ENCODE measurements around the gene FAM168A. TPM values are rescaled to one million over a fixed set of nuclear protein-coding genes. Genes with fewer than 3 reads are reported as not detected.

FAM168A gene
- total and polyA plus RNA-seq, 9 of the 15 experiments (the other 6 are each of a cell fraction or from before 2014, with no cell fraction given): 0.44 to 7.2 (median 2.9) TPM

DNA sequence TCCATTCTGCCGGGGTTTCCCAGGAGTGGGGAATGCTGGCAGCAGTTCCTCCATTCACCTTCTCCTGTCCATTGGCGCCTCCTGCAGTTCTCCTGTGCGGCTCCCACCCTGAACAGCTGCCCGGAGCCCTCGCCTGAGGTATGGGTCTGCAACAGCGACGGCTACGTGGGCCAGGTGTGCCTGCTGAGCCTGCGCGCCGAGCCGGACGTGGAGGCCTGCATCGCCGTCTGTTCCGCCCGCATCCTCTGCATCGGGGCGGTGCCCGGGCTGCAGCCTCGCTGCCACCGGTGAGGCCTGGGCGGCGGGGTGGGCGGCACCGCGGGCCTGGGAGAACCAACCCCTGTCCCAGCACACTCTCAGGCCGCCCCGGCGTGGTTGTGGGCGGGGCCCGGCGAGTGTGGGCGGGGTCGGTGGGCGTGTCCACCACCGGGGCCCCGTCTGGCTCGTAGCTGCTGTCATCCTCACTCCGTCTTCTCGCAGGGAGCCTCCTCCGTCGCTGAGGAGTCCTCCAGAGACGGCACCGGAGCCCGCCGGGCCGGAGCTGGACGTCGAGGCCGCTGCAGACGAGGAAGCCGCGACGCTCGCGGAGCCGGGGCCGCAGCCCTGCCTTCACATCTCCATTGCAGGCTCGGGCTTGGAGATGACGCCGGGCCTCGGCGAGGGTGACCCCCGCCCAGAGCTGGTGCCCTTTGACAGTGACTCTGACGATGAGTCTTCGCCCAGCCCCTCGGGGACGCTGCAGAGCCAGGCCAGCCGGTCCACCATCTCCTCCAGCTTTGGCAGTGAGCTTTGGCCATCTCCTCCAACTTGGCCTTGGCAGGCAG is 235.7 kb downstream of the FAM168A start (continued):
- TF ChIP-seq BCOR (IDR thresholded peaks at IDR 0.05) (no peak), ZHX1 (conservative IDR thresholded peaks at IDR 0.05; ENCODE audit: low read length) (no peak), MBD2 (IDR thresholded peaks at IDR 0.05; ENCODE audit: borderline replicate concordance, low read depth) (no peak), EP300 (IDR thresholded peaks at IDR 0.05; ENCODE audit: low read length) (no peak), TCF3 (CRISPR knock-in tag; IDR thresholded peaks at IDR 0.05) (no peak), ADNP (tag; IDR thresholded peaks at IDR 0.05) (no peak), MAX (CRISPR knock-in tag; IDR thresholded peaks at IDR 0.05) (peak; percentile 59), PTRF (tag; IDR thresholded peaks at IDR 0.05) (no peak), TEAD4 (IDR thresholded peaks at IDR 0.05; ENCODE audit: low read length) (no peak), TEAD4 (CRISPR knock-in tag; IDR thresholded peaks at IDR 0.05; ENCODE audit: borderline replicate concordance) (0 out of 2 replicates have a peak, but pooled peaks have one; percentile 55), TAF7 (tag; IDR thresholded peaks at IDR 0.05) (no peak), KLF13 (tag; IDR thresholded peaks at IDR 0.05; ENCODE audit: borderline replicate concordance, low read depth) (peak; percentile 72; the same call in 1 of the 2 replicates)
